Vagina (tissue), 2 donors: Measurements from ENCODE around the gene UCMA.

Source experiments
- CTCF ChIP-seq, 3 experiments: fragments of 450-650 bp in 2 of 3; fragments of 200-600 bp in 1 of 3; sonication (generic) in 1 of 3; IDR thresholded peaks; one replicate each; pipeline ENCODE4 v1.5.1; 2017 to 2019; ENCODE audit warnings: antibody characterized with exemption in 3 of 3, mild to moderate bottlenecking in 2 of 3, moderate library complexity in 2 of 3
- POLR2A ChIP-seq, 2 donors: fragments of 450-650 bp; IDR thresholded peaks; one replicate each; pipeline ENCODE4 v1.6.1; 2017; ENCODE audit warnings: antibody characterized with exemption in 2 of 2, mild to moderate bottlenecking in 2 of 2, moderate library complexity in 2 of 2
- POLR2AphosphoS5 ChIP-seq, 2 donors: sonication (generic); formaldehyde crosslinking; IDR thresholded peaks; one replicate each; pipeline ENCODE4 v1.9.0; 2017; ENCODE audit warnings: antibody characterized with exemption in 2 of 2, mild to moderate bottlenecking in 2 of 2, low read depth in 1 of 2; ENCODE audit not compliant: insufficient read depth in 1 of 2

GRCh38 chr10:13201132-13201531, 33.0 kb downstream of the UCMA start:
- TF ChIP-seq CTCF (IDR thresholded peaks at IDR 0.05) (no peak), POLR2A (IDR thresholded peaks at IDR 0.05) (no peak), POLR2AphosphoS5 (IDR thresholded peaks at IDR 0.05; ENCODE audit: insufficient read depth in 1 of 2, low read depth in 1 of 2) (no peak)
